A549 (cell line): ENCODE results near the gene INHBA.

Experiments used
- CBX8 ChIP-seq: fragments of 200-600 bp; sonication (generic); IDR thresholded peaks from 2 replicates; pipeline ENCODE4 v1.6.1; 2016
- ELK1 ChIP-seq: fragments of 150-350 bp; IDR thresholded peaks from 2 replicates; pipeline ENCODE4 v1.6.1; 2014; ENCODE audit warnings: low read depth, mild to moderate bottlenecking, low read length
- EP300 ChIP-seq, 2 experiments: fragments of >200 bp; sonication (Bioruptor Twin); formaldehyde crosslinking; IDR thresholded peaks; 2 replicates in 1 of 2; 3 replicates in 1 of 2; pipeline ENCODE4 v1.6.1; 2016 to 2017
- HEYL ChIP-seq: fragments of 250-450 bp; sonication (Bioruptor Pico); IDR thresholded peaks from 2 replicates; pipeline ENCODE4 v1.8.0; 2021; ENCODE audit warnings: mild to moderate bottlenecking, moderate library complexity
- MAFK ChIP-seq: fragments of 450-650 bp; IDR thresholded peaks from 2 replicates; pipeline ENCODE4 v1.6.1; 2014; ENCODE audit not compliant: partially characterized antibody
- MAZ ChIP-seq: fragments of 150-350 bp; IDR thresholded peaks from 2 replicates; pipeline ENCODE4 v1.6.1; 2014; ENCODE audit warnings: antibody characterized with exemption, low read depth, low read length, borderline replicate concordance
- POLR2A ChIP-seq: IDR thresholded peaks from 2 replicates; pipeline ENCODE4 v1.6.1; 2012; ENCODE audit warnings: mild to moderate bottlenecking, low read length
- RAD21 ChIP-seq, 2 experiments: fragments of >200 bp in 1 of 2; sonication (Bioruptor Twin) in 1 of 2; formaldehyde crosslinking in 1 of 2; IDR thresholded peaks in 1 of 2; conservative IDR thresholded peaks in 1 of 2; 2 replicates in 1 of 2; 3 replicates in 1 of 2; pipeline ENCODE4 v1.6.1; 2012 to 2018; ENCODE audit warnings: inconsistent platforms in 1 of 2
- REST ChIP-seq: fragments of 200-600 bp; sonication (generic); IDR thresholded peaks from 2 replicates; pipeline ENCODE4 v1.6.1; 2016; ENCODE audit warnings: antibody characterized with exemption, mild to moderate bottlenecking, moderate library complexity
- RFX5 ChIP-seq: fragments of 450-650 bp; IDR thresholded peaks from 2 replicates; pipeline ENCODE4 v1.7.1; 2014; ENCODE audit warnings: antibody characterized with exemption, mild to moderate bottlenecking, moderate library complexity
- TF ChIP-seq, protein P1 (sequence below): fragments of >200 bp; sonication (Bioruptor Twin); formaldehyde crosslinking; IDR thresholded peaks from 3 replicates; pipeline ENCODE4 v1.5.1; 2016
- TF ChIP-seq, protein P2 (sequence below): fragments of 250-450 bp; sonication (Bioruptor Pico); IDR thresholded peaks from 2 replicates; pipeline ENCODE4 v1.5.0; 2021; ENCODE audit warnings: mild to moderate bottlenecking, moderate library complexity, borderline replicate concordance

- TF ChIP-seq, protein P1, sequence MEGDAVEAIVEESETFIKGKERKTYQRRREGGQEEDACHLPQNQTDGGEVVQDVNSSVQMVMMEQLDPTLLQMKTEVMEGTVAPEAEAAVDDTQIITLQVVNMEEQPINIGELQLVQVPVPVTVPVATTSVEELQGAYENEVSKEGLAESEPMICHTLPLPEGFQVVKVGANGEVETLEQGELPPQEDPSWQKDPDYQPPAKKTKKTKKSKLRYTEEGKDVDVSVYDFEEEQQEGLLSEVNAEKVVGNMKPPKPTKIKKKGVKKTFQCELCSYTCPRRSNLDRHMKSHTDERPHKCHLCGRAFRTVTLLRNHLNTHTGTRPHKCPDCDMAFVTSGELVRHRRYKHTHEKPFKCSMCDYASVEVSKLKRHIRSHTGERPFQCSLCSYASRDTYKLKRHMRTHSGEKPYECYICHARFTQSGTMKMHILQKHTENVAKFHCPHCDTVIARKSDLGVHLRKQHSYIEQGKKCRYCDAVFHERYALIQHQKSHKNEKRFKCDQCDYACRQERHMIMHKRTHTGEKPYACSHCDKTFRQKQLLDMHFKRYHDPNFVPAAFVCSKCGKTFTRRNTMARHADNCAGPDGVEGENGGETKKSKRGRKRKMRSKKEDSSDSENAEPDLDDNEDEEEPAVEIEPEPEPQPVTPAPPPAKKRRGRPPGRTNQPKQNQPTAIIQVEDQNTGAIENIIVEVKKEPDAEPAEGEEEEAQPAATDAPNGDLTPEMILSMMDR, result no peak
- TF ChIP-seq MAFK (no peak), REST (no peak), RAD21 (conservative IDR thresholded peaks at IDR 0.05 in 1 of 2, IDR thresholded peaks at IDR 0.05 in 1 of 2) (no peak), MAZ (no peak), RFX5 (no peak), HEYL (no peak), CBX8 (no peak), ELK1 (no peak), POLR2A (no peak), EP300 (IDR thresholded peaks at IDR 0.05) (no peak)
- TF ChIP-seq, protein P2, sequence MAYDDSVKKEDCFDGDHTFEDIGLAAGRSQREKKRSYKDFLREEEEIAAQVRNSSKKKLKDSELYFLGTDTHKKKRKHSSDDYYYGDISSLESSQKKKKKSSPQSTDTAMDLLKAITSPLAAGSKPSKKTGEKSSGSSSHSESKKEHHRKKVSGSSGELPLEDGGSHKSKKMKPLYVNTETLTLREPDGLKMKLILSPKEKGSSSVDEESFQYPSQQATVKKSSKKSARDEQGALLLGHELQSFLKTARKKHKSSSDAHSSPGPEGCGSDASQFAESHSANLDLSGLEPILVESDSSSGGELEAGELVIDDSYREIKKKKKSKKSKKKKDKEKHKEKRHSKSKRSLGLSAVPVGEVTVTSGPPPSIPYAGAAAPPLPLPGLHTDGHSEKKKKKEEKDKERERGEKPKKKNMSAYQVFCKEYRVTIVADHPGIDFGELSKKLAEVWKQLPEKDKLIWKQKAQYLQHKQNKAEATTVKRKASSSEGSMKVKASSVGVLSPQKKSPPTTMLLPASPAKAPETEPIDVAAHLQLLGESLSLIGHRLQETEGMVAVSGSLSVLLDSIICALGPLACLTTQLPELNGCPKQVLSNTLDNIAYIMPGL (CRISPR knock-in tag), result no peak
These were observed 7.1 kb downstream of the INHBA start for GRCh38 chr7:41695661-41696322.
